CD4-positive, alpha-beta T cell (primary cell): ENCODE data around the gene CTIF. TPM values are rescaled to one million over a fixed set of nuclear protein-coding genes. Genes with fewer than 3 reads are reported as not detected.

Experiments used
- ATAC-seq: fragments of 200-7000 bp; cut with Tn5 transposase; one replicate; pipeline ENCODE4 v1.10.0; 2022; ENCODE audit warnings: mild to moderate bottlenecking; ENCODE audit not compliant: poor library complexity
- CTCF ChIA-PET: fragments of 350-600 bp; sonication (Branson Sonifier 250); formaldehyde crosslinking; loops from one replicate; lab custom pipeline; 2021; ENCODE audit warnings: antibody characterized with exemption, inconsistent platforms; lab: Charles Lee
- POLR2A ChIA-PET: fragments of 350-600 bp; sonication (Branson Sonifier 250); formaldehyde crosslinking; loops from one replicate; lab custom pipeline; 2021; ENCODE audit warnings: antibody characterized with exemption, inconsistent platforms; lab: Charles Lee
- DNase-seq, 14 experiments: peaks; one replicate each; pipeline ENCODE4 v3.0.0-alpha.2; 2013 to 2020; ENCODE audit warnings: mixed read lengths in 2 of 14
- H3K27ac ChIP-seq, 2 donors: one replicate each; pipeline versions ENCODE4 v1.5.1 to v1.7.0; 2013; ENCODE audit warnings: low read length in 2 of 2, low read depth in 1 of 2, mild to moderate bottlenecking in 1 of 2
- H3K27me3 ChIP-seq, 2 experiments: 1 replicate in 1 of 2; 2 replicates in 1 of 2; pipeline versions ENCODE4 v1.6.1 to v1.7.0; 2013; ENCODE audit warnings: low read length in 2 of 2, control low read depth in 1 of 2, mild to moderate bottlenecking in 1 of 2, moderate library complexity in 1 of 2; ENCODE audit not compliant: insufficient read depth in 2 of 2, control insufficient read depth in 1 of 2
- H3K36me3 ChIP-seq: one replicate; pipeline ENCODE4 v1.6.1; 2013; ENCODE audit warnings: low read length, control low read depth; ENCODE audit not compliant: insufficient read depth
- H3K4me1 ChIP-seq: one replicate; pipeline ENCODE4 v1.6.1; 2013; ENCODE audit warnings: low read length, control low read depth; ENCODE audit not compliant: insufficient read depth
- H3K4me3 ChIP-seq: one replicate; pipeline ENCODE4 v1.5.1; 2013; ENCODE audit warnings: mild to moderate bottlenecking, low read length, moderate library complexity
- H3K9me3 ChIP-seq, 2 experiments: 1 replicate in 1 of 2; 2 replicates in 1 of 2; pipeline versions ENCODE4 v1.6.1 to v1.7.0; 2013; ENCODE audit warnings: low read length in 2 of 2, mild to moderate bottlenecking in 2 of 2, control low read depth in 1 of 2, moderate library complexity in 1 of 2; ENCODE audit not compliant: control insufficient read depth in 1 of 2, insufficient read depth in 1 of 2
- H3K27ac Mint-ChIP-seq: one replicate; pipeline ENCODE4 v1.8.0; 2020; ENCODE audit warnings: mixed read lengths
- H3K27me3 Mint-ChIP-seq: one replicate; pipeline ENCODE4 v1.8.0; 2021; ENCODE audit warnings: mixed read lengths
- H3K36me3 Mint-ChIP-seq: one replicate; pipeline ENCODE4 v1.8.0; 2021; ENCODE audit warnings: low read depth, mixed read lengths
- H3K4me1 Mint-ChIP-seq: one replicate; pipeline ENCODE4 v1.8.0; 2021; ENCODE audit warnings: low read depth, mixed read lengths
- H3K4me3 Mint-ChIP-seq: one replicate; pipeline ENCODE4 v1.8.0; 2020; ENCODE audit warnings: mild to moderate bottlenecking, mixed read lengths
- H3K9me3 Mint-ChIP-seq: one replicate; pipeline ENCODE4 v1.8.0; 2020; ENCODE audit warnings: mixed read lengths
- CTCF ChIP-seq: fragments of 200-600 bp; IDR thresholded peaks from one replicate; pipeline ENCODE4 v1.8.0; 2022; ENCODE audit warnings: antibody characterized with exemption, mild to moderate bottlenecking
- intact Hi-C, 2 experiments: fragments of 100-400 bp; cut with DNase I in 1 of 2; cut with micrococcal nuclease in 1 of 2; formaldehyde crosslinking; loops; one replicate each; pipeline versions ENCODE4 v1.15.1 to v1.9.0; 2023 to 2025; cut with DNase I, micrococcal nuclease
- total RNA-seq, 174 experiments: library from RNA in 2 of 174; stranded (reverse) in 2 of 174; gene quantifications; one replicate each; pipeline ENCODE4 v1.2.3 and lab custom pipeline; 2021 to 2026

The CTIF gene
- total RNA-seq, 2 experiments from 2014 or later = 1.1 to 2.9 TPM

GRCh38 chr18:48751727-48752468, 213.1 kb downstream of the CTIF start:
- H3K4me3 Mint-ChIP-seq = no peak overlapping the region
- CTCF ChIA-PET = no interaction called here

GRCh38 chr18:48752478-48752877, 213.6 kb downstream of the CTIF start:
- no peak overlapping the region for H3K4me3 Mint-ChIP-seq
- CTCF ChIA-PET = no interaction called here

More at GRCh38 chr18:48751727-48752468, 213.1 kb downstream of the CTIF start:
- Histone ChIP-seq H3K4me3 (no peak overlapping the region), H3K36me3 (no peaks in the 10 kb centered on the region), H3K4me1 (no peaks in the 10 kb centered on the region), H3K27me3 (no peaks in the 10 kb centered on the region), H3K27ac (no peak overlapping the region), H3K9me3 (no peaks in the 10 kb centered on the region)
- Mint-ChIP-seq H3K4me1 (no peaks in the 10 kb centered on the region), H3K27ac (no peak overlapping the region), H3K9me3 (no peaks in the 10 kb centered on the region), H3K27me3 (no peaks in the 10 kb centered on the region), H3K36me3 (no peaks in the 10 kb centered on the region)
- intact Hi-C loops = no loop called here
- no peak for ATAC-seq
- DNase-seq = no peak
- TF ChIP-seq CTCF = no peak
- POLR2A ChIA-PET = no interaction called here

GRCh38 chr18:48752928-48753327, 214.1 kb downstream of the CTIF start:
- H3K9me3 Mint-ChIP-seq = no peaks in the 10 kb centered on the region
- no peaks in the 10 kb centered on the region for H3K4me1 ChIP-seq
- H3K36me3 Mint-ChIP-seq = no peaks in the 10 kb centered on the region
- H3K27ac ChIP-seq = no peak overlapping the region
- no peaks in the 10 kb centered on the region for H3K27me3 Mint-ChIP-seq
- H3K4me3 ChIP-seq = no peak overlapping the region
- H3K27ac Mint-ChIP-seq = no peak overlapping the region
- no peak for DNase-seq
- intact Hi-C loops = no loop called here
- no peak overlapping the region for H3K4me3 Mint-ChIP-seq
- no peak for ATAC-seq
- no peaks in the 10 kb centered on the region for H3K9me3 ChIP-seq
- no peak for TF ChIP-seq CTCF
- H3K27me3 ChIP-seq = no peaks in the 10 kb centered on the region
- POLR2A ChIA-PET = no interaction called here
- no peaks in the 10 kb centered on the region for H3K36me3 ChIP-seq
- CTCF ChIA-PET = no interaction called here
- H3K4me1 Mint-ChIP-seq = no peaks in the 10 kb centered on the region

More at GRCh38 chr18:48752478-48752877, 213.6 kb downstream of the CTIF start:
- H3K36me3 ChIP-seq = no peaks in the 10 kb centered on the region
- POLR2A ChIA-PET = no interaction called here
- H3K27me3 ChIP-seq = no peaks in the 10 kb centered on the region
- Mint-ChIP-seq H3K27me3 (no peaks in the 10 kb centered on the region), H3K27ac (no peak overlapping the region), H3K9me3 (no peaks in the 10 kb centered on the region), H3K36me3 (no peaks in the 10 kb centered on the region), H3K4me1 (no peaks in the 10 kb centered on the region)
- DNase-seq (no peak), ATAC-seq (no peak)
- TF ChIP-seq CTCF = no peak
- no peaks in the 10 kb centered on the region for H3K4me1 ChIP-seq
- intact Hi-C loops = no loop called here
- H3K9me3 ChIP-seq = no peaks in the 10 kb centered on the region
- H3K4me3 ChIP-seq = no peak overlapping the region
- H3K27ac ChIP-seq = no peak overlapping the region
